Tibial nerve (tissue), 4 donors: ENCODE results near the gene PTPN3. TPM values are rescaled to one million over a fixed set of nuclear protein-coding genes. Genes with fewer than 3 reads are reported as not detected.

ENCODE experiments used
- DNase-seq, 2 donors: peaks; one replicate each; pipeline ENCODE4 v3.0.0-alpha.2; 2019; ENCODE audit warnings: low spot score in 2 of 2
- H3K27ac ChIP-seq, 4 donors: fragments of 200-600 bp; sonication (generic) in 3 of 4; one replicate each; pipeline ENCODE4 v1.5.1; 2017 to 2019; ENCODE audit warnings: mild to moderate bottlenecking in 1 of 4
- H3K27me3 ChIP-seq, 2 donors: fragments of 200-600 bp; sonication (generic) in 1 of 2; one replicate each; pipeline versions ENCODE4 v1.5.1 to v1.6.0; 2017 to 2019
- H3K36me3 ChIP-seq, 3 donors: fragments of 200-600 bp; sonication (generic); one replicate each; pipeline ENCODE4 v1.5.1; 2018 to 2019
- H3K4me1 ChIP-seq, 4 donors: fragments of 200-600 bp; sonication (generic) in 3 of 4; one replicate each; pipeline ENCODE4 v1.5.1; 2017 to 2019
- H3K4me3 ChIP-seq, 4 donors: fragments of 200-600 bp; sonication (generic) in 3 of 4; one replicate each; pipeline ENCODE4 v1.5.1; 2017 to 2019; ENCODE audit warnings: mild to moderate bottlenecking in 1 of 4, moderate library complexity in 1 of 4
- H3K9me3 ChIP-seq, 4 donors: fragments of 200-600 bp; sonication (generic) in 3 of 4; one replicate each; pipeline ENCODE4 v1.5.1; 2017 to 2019
- EP300 ChIP-seq, 2 donors: sonication (generic); formaldehyde crosslinking; IDR thresholded peaks; one replicate each; pipeline ENCODE4 v1.6.1; 2017; ENCODE audit warnings: antibody characterized with exemption in 2 of 2, mild to moderate bottlenecking in 1 of 2
- POLR2A ChIP-seq, 2 donors: fragments of 450-650 bp; IDR thresholded peaks; one replicate each; pipeline ENCODE4 v1.6.1; 2017; ENCODE audit warnings: antibody characterized with exemption in 2 of 2, mild to moderate bottlenecking in 2 of 2, moderate library complexity in 2 of 2
- WGBS, 2 donors: methylation state at CpG; one replicate each; pipeline ENCODE4 v1.1.5; 2018; 5-methylcytosine and 5-hydroxymethylcytosine counted together
- total RNA-seq, 4 donors: library from RNA; depleted of rRNA; stranded (reverse); fragments of >200 nt; gene quantifications; one replicate each; pipeline ENCODE4 v1.1.0, GENCODE V29; 2016
- TF ChIP-seq, protein P1 (sequence below), 5 experiments: fragments of 200-600 bp in 3 of 5; fragments of 450-650 bp in 2 of 5; sonication (generic) in 3 of 5; IDR thresholded peaks; one replicate each; pipeline ENCODE4 v1.5.1; 2016 to 2019; ENCODE audit warnings: antibody characterized with exemption in 5 of 5, mild to moderate bottlenecking in 3 of 5, moderate library complexity in 2 of 5

Gene PTPN3
- total RNA-seq, 4 donors from 2014 or later: 1.3 to 3.3 (median 1.8) TPM

DNA sequence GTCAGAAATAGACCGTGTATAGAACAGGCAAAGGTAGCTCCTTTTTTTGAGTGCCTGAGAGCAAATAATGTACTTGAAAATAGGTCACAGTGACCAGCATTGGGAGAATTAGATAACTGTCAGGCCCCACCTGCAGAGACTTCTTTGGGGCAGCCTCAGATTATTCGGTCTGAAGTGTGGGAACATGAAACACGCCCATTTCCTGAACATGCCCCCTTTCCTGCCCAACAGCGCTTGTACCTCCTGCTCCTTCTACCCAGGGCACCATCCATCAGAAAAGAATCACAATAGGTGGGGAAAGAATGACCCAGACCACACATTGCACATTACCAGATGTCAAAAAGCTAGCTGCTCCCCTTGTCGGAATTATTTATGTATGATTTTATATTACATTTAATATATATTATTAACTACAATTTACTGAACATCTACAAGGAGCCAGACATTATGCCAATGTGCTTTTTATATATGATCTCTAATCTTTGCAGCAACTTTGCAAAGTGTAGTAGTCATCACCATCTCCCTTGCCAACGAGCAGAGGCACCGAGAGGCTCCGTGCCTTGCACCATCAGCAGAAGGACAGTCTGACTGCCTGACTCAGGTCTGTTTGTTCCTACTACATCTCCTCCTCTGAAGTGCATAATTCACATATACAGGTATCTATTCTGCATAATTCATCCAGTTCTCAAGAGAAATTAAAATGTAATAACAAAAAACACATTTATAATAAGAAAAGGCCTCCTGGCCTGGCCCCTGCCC lies 39.5 kb downstream of the PTPN3 start:
- WGBS, 2 donors: 78 to 80% methylated on average over 8 of the region's 8 CpGs
- TF ChIP-seq POLR2A (IDR thresholded peaks at IDR 0.05) (no peak), EP300 (IDR thresholded peaks at IDR 0.05) (no peak)
- TF ChIP-seq, protein P1, sequence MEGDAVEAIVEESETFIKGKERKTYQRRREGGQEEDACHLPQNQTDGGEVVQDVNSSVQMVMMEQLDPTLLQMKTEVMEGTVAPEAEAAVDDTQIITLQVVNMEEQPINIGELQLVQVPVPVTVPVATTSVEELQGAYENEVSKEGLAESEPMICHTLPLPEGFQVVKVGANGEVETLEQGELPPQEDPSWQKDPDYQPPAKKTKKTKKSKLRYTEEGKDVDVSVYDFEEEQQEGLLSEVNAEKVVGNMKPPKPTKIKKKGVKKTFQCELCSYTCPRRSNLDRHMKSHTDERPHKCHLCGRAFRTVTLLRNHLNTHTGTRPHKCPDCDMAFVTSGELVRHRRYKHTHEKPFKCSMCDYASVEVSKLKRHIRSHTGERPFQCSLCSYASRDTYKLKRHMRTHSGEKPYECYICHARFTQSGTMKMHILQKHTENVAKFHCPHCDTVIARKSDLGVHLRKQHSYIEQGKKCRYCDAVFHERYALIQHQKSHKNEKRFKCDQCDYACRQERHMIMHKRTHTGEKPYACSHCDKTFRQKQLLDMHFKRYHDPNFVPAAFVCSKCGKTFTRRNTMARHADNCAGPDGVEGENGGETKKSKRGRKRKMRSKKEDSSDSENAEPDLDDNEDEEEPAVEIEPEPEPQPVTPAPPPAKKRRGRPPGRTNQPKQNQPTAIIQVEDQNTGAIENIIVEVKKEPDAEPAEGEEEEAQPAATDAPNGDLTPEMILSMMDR (IDR thresholded peaks at IDR 0.05): no peak
- no peaks in the 10 kb centered on the region for H3K4me1 ChIP-seq
- no peaks in the 10 kb centered on the region for H3K9me3 ChIP-seq
- no peak overlapping the region for H3K27ac ChIP-seq
- no peak for DNase-seq
- H3K27me3 ChIP-seq: no peaks in the 10 kb centered on the region
- no peaks in the 10 kb centered on the region for H3K36me3 ChIP-seq
- H3K4me3 ChIP-seq: no peak overlapping the region

DNA sequence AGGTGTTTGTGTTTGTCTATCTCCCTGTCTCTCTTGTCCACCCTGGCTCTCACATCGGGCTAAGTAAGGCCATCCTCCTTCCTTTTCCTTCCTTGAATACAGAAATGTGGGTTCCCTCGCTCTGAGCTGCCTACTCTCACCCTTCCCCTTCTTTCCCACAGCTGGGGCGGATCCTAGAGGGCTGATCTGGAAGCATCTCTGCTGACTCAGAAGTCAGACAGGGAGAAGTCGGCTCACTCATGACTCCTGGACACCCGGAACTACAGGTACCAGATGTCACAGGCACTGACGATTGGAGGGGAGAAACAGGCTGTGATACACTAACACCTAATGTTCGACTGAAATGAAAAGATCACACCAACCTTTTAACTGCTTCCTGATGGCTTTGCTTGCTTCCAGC lies 41.3 kb downstream of the PTPN3 start:
- no peaks in the 10 kb centered on the region for H3K4me1 ChIP-seq
- H3K36me3 ChIP-seq: no peaks in the 10 kb centered on the region
- no peaks in the 10 kb centered on the region for H3K27me3 ChIP-seq
- H3K27ac ChIP-seq: no peak overlapping the region
- H3K4me3 ChIP-seq: no peak overlapping the region
- TF ChIP-seq EP300 (IDR thresholded peaks at IDR 0.05) (no peak), POLR2A (IDR thresholded peaks at IDR 0.05) (no peak)
- TF ChIP-seq, protein P1 (IDR thresholded peaks at IDR 0.05): no peak
- no peaks in the 10 kb centered on the region for H3K9me3 ChIP-seq
- no peak for DNase-seq
- WGBS, 2 donors: 80 to 86% methylated on average over 7 of the region's 7 CpGs

DNA sequence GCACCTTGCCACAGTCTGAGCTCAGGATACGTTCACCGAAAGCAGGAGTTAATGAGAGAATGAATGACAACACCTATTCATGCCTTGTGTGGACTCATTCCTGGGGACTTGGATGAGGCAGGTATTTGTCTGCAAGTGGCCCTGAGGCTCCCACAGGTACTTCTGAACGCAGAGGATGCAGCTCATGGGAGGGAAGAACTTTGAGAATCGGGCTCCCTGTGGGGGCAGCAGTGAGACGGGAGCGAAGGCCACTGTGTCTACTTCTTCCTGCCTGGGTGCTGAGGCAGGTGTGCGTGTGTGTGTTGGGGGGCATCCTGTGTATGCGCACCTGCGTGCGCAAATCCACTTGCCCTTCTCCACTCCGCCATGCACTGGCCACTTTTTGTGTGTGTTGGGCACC lies 42.2 kb downstream of the PTPN3 start:
- Histone ChIP-seq H3K36me3 (no peaks in the 10 kb centered on the region), H3K9me3 (no peaks in the 10 kb centered on the region), H3K27ac (no peak overlapping the region), H3K4me3 (no peak overlapping the region), H3K4me1 (no peaks in the 10 kb centered on the region), H3K27me3 (no peaks in the 10 kb centered on the region)
- TF ChIP-seq, protein P1 (IDR thresholded peaks at IDR 0.05): no peak
- no peak for DNase-seq
- WGBS, 2 donors: 79 to 88% methylated on average over 11 of the region's 11 CpGs

DNA sequence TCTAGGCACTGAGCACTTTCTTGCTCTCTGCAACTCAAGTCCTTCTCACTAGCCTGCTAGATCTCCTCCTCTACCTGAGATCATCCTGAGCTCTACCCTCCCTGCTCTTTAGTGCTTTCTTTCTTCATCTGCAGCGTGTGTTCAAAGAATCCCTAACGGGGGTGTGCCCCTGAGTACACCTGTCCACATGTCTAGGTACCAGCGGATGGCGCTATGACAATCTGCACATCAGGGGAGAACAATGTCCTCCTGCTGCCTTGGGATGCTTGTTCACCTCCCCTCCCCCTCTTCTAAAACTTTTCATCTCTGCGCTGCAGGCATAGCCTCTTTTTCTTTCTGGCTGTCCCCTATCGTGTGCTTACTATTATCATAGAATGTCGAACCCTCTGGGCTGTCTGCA lies 42.7 kb downstream of the PTPN3 start:
- no peak for TF ChIP-seq EP300 (IDR thresholded peaks at IDR 0.05)
- TF ChIP-seq POLR2A (IDR thresholded peaks at IDR 0.05): no peak
- TF ChIP-seq, protein P1 (IDR thresholded peaks at IDR 0.05): no peak
- Histone ChIP-seq H3K36me3 (no peaks in the 10 kb centered on the region), H3K4me3 (no peak overlapping the region), H3K27ac (no peak overlapping the region), H3K4me1 (no peaks in the 10 kb centered on the region), H3K9me3 (no peaks in the 10 kb centered on the region), H3K27me3 (no peaks in the 10 kb centered on the region)
- WGBS, 2 donors: 84% methylated on average over 7 of the region's 7 CpGs
- no peak for DNase-seq

DNA sequence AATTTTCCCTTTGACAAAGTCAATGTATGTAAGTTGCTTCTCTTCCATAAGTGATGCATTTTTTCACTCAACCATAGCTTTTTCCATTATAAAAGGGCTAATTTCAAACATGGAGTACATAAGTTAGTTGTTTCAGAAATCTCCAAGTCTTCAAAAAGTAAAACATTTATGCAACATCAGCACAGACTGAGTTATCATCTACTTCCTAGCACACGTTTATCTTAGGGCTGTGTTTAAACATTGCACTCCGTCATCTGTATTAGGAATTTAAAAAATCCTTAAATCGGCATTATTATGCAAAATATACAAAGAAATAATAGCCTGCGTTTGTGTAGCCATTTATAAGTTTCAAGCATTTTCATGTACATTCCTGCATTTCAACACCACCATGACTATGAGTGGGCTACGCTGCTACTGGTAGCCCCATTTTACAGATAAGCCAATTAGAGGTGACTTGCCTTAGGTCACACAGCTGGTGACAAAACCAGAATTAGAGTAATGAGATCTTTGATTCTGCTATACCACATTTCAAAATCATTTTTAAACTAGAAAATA lies 43.4 kb downstream of the PTPN3 start:
- H3K4me1 ChIP-seq: no peaks in the 10 kb centered on the region
- no peaks in the 10 kb centered on the region for H3K9me3 ChIP-seq
- no peak overlapping the region for H3K27ac ChIP-seq
- H3K27me3 ChIP-seq: no peaks in the 10 kb centered on the region
- no peaks in the 10 kb centered on the region for H3K36me3 ChIP-seq
- 72% methylated on average over 5 of the region's 5 CpGs for WGBS, 2 donors
- H3K4me3 ChIP-seq: no peak overlapping the region
- DNase-seq: no peak
- TF ChIP-seq POLR2A (IDR thresholded peaks at IDR 0.05) (no peak), EP300 (IDR thresholded peaks at IDR 0.05) (no peak)
- TF ChIP-seq, protein P1 (IDR thresholded peaks at IDR 0.05): no peak
